NCI-H69 (cell line): ENCODE measurements around the gene OR5K3.
A peak's percentile ranks its signal among the peaks of the same experiment; 100 is the strongest.
"Not testable (repeated sequence)": the region's sequence is repeated elsewhere in the genome, so short reads cannot be mapped to it uniquely, and the experiment has no call there.

Experiments
- DNase-seq: peaks from one replicate; lab custom pipeline; 2025; lab: John Stamatoyannopoulos, UW

Gene OR5K3

DNA sequence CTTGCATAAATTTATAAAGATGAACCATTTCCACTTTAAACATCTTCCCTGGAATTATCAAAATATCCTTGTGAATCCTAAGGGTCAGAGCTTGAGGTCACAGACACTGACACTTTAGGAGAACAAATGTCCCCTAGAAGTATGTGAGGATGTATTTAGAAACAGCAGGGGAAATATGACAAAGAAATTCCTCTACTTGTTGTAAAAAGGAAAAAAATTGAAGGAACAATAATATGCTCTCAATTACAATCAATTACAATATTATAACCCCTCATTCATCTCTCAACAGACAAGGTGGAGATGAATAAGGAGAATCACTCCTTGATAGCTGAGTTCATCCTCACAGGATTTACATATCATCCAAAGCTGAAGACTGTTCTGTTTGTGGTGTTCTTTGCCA lies at the start of gene OR5K3:
TSS of gene OR5K3 (plus strand) at position 301 of the 400 bp plus-strand sequence. CDS start at position 301, 0 bp downstream.
- no peak for DNase-seq

DNA sequence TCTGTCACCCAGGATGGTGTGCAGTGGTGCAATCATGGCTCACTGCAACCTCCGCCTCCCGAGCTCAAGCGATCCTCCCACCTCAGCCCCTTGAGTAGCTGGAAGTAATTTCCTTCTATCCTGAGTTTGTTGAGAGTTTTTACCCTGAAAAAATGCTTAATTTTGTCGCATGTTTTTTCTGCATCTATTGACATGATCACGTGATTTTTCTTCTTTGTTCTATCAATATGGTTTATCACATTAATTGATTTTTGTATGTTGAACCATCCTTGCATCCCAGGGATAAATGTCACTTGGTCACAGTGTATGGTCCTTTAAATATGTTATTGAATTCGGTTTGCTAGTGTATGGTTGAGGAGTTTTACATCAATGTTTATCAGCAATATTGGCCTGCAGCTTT lies 48.7 kb upstream of the OR5K3 start:
- no peak for DNase-seq

DNA sequence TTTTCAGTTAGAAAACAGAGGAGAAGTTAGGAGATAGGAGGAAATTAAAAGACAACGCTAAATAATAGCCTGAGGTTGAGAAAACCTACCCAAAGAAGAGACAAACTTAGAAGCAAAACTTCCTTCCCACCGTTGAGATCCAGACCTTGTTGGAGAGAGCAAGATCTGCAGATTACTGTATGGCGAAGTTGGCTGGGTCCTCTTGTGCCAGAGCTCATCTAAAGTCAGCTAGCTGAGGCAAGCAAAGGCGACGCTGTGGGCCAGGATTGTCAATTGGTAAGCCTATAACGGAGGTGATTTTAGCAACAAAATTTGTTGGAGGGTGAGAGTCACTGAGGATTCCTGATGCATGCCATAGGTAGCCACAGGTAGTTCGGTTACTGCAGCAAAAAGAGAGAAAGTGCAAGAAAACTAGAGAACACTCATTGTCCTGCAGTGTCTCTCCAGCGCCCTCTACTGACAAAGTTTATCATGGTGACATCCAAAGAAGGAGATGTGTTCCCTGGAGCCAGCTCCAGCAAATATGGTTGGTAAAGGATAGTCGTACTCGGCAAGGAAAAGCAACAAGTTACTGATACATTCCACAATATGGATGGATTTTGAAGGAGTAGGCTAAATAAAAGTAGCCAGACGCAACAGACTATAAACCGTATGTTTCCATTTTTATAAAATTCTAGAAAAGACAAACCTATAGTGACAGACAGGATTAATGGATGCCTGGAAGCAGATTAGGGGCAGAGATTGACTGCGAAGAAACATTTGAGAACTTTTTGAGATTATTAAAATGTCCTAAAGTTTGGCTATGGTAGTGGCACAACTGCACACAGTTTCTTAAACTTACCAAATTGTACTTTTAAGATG lies 46.6 kb upstream of the OR5K3 start:
- peak; percentile 57 for DNase-seq

DNA sequence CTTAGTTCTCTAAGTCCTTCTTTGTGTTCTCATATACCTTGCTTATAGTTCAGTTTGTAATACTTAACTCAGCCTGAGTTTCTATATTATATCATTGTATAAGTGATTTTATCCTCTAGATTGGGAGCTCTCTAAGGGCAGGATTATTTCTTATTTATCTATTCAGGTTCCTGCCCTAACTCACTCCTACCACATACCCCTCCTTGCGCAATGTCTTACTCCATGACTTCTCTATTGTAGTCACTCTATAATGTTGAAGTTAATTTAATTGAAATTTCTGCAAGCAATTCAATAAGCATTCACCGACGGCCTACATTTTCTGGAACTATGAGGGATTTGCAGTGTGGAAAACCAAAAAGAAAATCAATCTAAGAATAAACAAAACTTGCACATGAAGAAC lies 40.4 kb upstream of the OR5K3 start:
- no peak for DNase-seq

DNA sequence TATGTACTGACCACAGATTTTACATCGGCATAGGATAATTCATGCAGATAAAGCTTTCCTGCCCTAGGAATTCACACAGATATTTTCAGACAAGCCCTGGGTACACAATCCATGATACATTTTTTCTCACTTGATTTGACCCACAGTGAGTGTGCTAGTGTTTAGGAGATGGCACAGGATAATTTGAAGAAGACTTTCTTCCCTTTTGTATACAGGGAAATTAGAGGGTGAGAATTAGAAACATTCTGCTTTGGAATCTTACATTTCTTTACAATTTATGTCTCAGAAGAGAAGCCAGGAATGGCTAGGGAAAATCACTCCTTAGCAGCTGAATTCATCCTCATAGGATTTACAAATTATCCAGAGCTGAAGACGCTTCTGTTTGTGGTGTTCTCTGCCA lies 36.9 kb upstream of the OR5K3 start, which contains the start of gene OR5K4:
TSS of gene OR5K4 (plus strand) at position 301 of the 400 bp plus-strand sequence. CDS start at position 301, 0 bp downstream.
- no peak for DNase-seq

- DNase-seq = no peak
Measured at GRCh38 chr3:98359250-98359649, 31.2 kb upstream of the OR5K3 start.

GRCh38 chr3:98359993-98360675 lies 30.3 kb upstream of the OR5K3 start:
- peak; percentile 5 for DNase-seq

DNA sequence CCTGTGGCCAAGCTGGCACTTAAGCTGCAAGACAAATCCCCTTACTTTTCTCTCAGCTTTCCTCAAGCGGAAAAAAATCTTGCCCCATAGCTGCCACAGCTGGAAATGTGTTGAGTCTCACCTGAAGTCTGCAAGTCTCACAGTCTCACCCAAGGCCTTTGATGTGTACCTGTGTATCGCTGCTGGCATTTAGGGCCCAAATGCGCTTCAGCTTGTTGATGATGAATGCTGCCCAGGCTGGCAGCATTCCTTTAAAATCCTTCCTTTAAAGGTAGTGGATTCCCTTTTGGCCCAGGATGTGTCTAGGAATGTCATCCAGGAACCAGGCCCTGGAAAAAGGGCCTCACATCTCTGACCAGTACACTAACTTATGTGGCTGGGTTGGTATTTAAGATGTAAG lies 29.8 kb upstream of the OR5K3 start:
- DNase-seq = no peak

- DNase-seq = no peak
Measured at GRCh38 chr3:98361289-98361688, 29.2 kb upstream of the OR5K3 start.

GRCh38 chr3:98367464-98368246 lies 22.8 kb upstream of the OR5K3 start:
- no peak for DNase-seq

- no peak for DNase-seq
Measured at GRCh38 chr3:98371186-98371585, 19.3 kb upstream of the OR5K3 start.

- DNase-seq = no peak
Measured at GRCh38 chr3:98371853-98372252, 18.6 kb upstream of the OR5K3 start.

- DNase-seq = no peak
Measured at GRCh38 chr3:98372445-98372844, 18.0 kb upstream of the OR5K3 start.

- DNase-seq = no peak
Measured at GRCh38 chr3:98376631-98377030, 13.8 kb upstream of the OR5K3 start.

DNA sequence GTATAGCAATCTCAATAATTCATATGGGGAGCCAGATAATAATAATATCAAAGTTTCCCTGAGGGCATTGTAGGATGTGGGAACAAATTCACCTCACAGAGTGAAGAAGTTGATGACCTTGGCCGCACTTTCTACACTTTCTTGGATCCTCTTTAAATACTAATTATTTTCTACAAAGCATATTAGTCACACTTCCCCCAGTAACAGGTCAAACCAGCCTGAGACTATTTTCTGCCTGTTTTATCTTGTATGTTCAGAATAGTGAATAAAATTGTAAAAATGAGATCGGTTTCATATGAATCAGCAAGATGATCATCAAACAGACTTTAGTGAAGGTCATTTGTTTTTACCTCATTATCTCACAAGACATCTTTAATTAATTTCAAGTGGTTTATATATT lies 2.3 kb upstream of the OR5K3 start:
- no peak for DNase-seq

- DNase-seq = no peak
Measured at GRCh38 chr3:98395101-98395500, 4.6 kb downstream of the OR5K3 start.

- DNase-seq = not testable (repeated sequence)
Measured at GRCh38 chr3:98396482-98396881, 6.0 kb downstream of the OR5K3 start.

DNA sequence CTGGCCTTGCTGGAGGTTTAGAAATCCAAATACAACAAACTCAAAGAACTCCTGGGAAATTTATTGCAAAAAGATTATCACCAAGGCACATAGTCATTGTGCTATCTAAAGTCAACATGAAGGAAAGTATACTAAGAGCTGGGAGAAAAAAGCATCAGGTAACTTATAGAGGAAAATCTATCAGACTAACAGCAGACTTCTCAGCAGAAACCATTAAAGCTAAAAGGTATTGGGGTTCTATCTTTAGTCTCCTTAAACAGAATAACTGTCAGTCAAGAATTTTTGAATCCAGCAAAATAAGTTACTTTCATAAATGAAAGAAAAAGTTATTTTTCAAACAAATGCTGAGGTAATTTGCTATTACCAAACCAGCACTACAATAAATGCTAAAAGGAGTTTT lies 8.0 kb downstream of the OR5K3 start:
- DNase-seq = no peak

DNA sequence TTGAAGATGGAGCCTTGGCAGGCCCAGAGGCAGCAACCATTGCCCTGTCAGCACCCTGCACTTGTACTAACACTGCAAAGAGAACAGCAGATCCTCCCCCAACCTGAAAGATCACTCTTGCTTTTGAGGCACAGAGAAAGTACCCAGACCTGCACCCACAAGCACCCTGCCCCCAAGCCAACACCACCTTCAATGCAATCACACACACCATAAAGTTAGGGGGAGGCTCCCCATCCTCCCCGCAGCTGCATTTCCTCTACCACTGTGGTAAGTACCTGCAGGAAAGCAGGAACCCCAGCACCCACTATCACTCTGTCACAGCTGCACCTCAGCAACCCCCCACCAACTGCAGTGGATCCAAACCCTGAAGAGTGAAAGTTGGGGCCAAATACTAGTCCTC lies 12.0 kb downstream of the OR5K3 start:
- DNase-seq = no peak

- DNase-seq = no peak
Measured at GRCh38 chr3:98404010-98404409, 13.5 kb downstream of the OR5K3 start.

- DNase-seq = no peak
Measured at GRCh38 chr3:98406034-98406433, 15.6 kb downstream of the OR5K3 start.

GRCh38 chr3:98432575-98432974 lies 42.1 kb downstream of the OR5K3 start:
- no peak for DNase-seq

GRCh38 chr3:98433764-98434163 lies 43.3 kb downstream of the OR5K3 start:
- no peak for DNase-seq
